ENCODE data around the gene KHDC4. TPM values are rescaled to one million over a fixed set of nuclear protein-coding genes. Genes with fewer than 3 reads are reported as not detected.
A peak's percentile ranks its signal among the peaks of the same experiment; 100 is the strongest.

KHDC4 gene
- total and polyA plus RNA-seq, 9 of the 15 experiments (the other 6 are each of a cell fraction or from before 2014, with no cell fraction given): 12.1 to 185 (median 65.6) TPM

GRCh38 chr1:155909894-155910293 lies 24.3 kb downstream of the KHDC4 start (continued):
- TF ChIP-seq AFF1 (IDR thresholded peaks at IDR 0.05; ENCODE audit: low read depth in 1 of 2, partially characterized antibody in 2 of 2) (no peak), TFAP4 (CRISPR knock-in tag; IDR thresholded peaks at IDR 0.05; ENCODE audit: borderline replicate concordance) (no peak), PPARD (CRISPR knock-in tag; IDR thresholded peaks at IDR 0.05) (no peak), MAFF (IDR thresholded peaks at IDR 0.05; ENCODE audit: low read length) (peak; percentile 61; the same call in 1 of the 2 replicates), FOXK2 (conservative IDR thresholded peaks at IDR 0.05 in 1 of 2, IDR thresholded peaks at IDR 0.05 in 1 of 2; ENCODE audit: low read depth in 2 of 2) (peak; percentile 25 to 29; a peak in 2 of 4 replicates), ZSCAN29 (IDR thresholded peaks at IDR 0.05) (no peak), ZNF518B (CRISPR knock-in tag; IDR thresholded peaks at IDR 0.05) (no peak), NCOA6 (IDR thresholded peaks at IDR 0.05) (no peak), C11orf30 (IDR thresholded peaks at IDR 0.05; ENCODE audit: low read depth) (peak; percentile 87), SMAD2 (IDR thresholded peaks at IDR 0.05; ENCODE audit: low read depth, low read length) (no peak), EZH2 (IDR thresholded peaks at IDR 0.05; ENCODE audit: borderline replicate concordance, low read depth, low read length) (no peak), SNAPC5 (CRISPR knock-in tag; IDR thresholded peaks at IDR 0.05) (no peak), USF1 (CRISPR knock-in tag; IDR thresholded peaks at IDR 0.05) (no peak), CC2D1A (IDR thresholded peaks at IDR 0.05) (no peak), MAFK (IDR thresholded peaks at IDR 0.05; ENCODE audit: low read length) (peak; percentile 80), ZNF217 (CRISPR knock-in tag; IDR thresholded peaks at IDR 0.05) (no peak), SRF (CRISPR knock-in tag; IDR thresholded peaks at IDR 0.05) (peak in 1 of 2 experiments; percentile 17; a peak in 1 of 4 replicates), ZNF551 (CRISPR knock-in tag; IDR thresholded peaks at IDR 0.05) (no peak), MEF2D (tag; conservative IDR thresholded peaks at IDR 0.05; ENCODE audit: low read depth) (no peak), FOXA1 (IDR thresholded peaks at IDR 0.05; ENCODE audit: borderline replicate concordance) (no peak), NFE2 (IDR thresholded peaks at IDR 0.05; ENCODE audit: low read depth) (peak; percentile 90)

All from K562 (cell line).